K562 (cell line): ENCODE results near the gene PURA. TPM values are rescaled to one million over a fixed set of nuclear protein-coding genes. Genes with fewer than 3 reads are reported as not detected.

Experiments
- ATF7 ChIP-seq: fragments of 450-650 bp; IDR thresholded peaks from 2 replicates; pipeline ENCODE4 v1.7.1; 2014; ENCODE audit warnings: mild to moderate bottlenecking, moderate library complexity
- KDM4B ChIP-seq, 2 experiments: fragments of 450-650 bp in 1 of 2; sonication (generic) in 1 of 2; IDR thresholded peaks; 2 replicates each; pipeline ENCODE4 v1.6.1; 2016 to 2017; ENCODE audit warnings: borderline replicate concordance in 2 of 2, antibody characterized with exemption in 1 of 2, low read depth in 1 of 2, mild to moderate bottlenecking in 1 of 2
- PATZ1 ChIP-seq: fragments of 250-450 bp; sonication (Bioruptor Pico); IDR thresholded peaks from 2 replicates; pipeline ENCODE4 v1.5.0; 2020; ENCODE audit warnings: mild to moderate bottlenecking, borderline replicate concordance
- RCOR1 ChIP-seq, 2 experiments: IDR thresholded peaks; 2 replicates each; pipeline ENCODE4 v1.6.1; 2012; ENCODE audit warnings: low read depth in 2 of 2, low read length in 2 of 2, borderline replicate concordance in 1 of 2, improper control_type of control experiment in 1 of 2
- THRA ChIP-seq: fragments of 450-650 bp; IDR thresholded peaks from 2 replicates; pipeline ENCODE4 v1.6.1; 2017; ENCODE audit warnings: mild to moderate bottlenecking, moderate library complexity
- ZBTB5 ChIP-seq: fragments of 450-650 bp; IDR thresholded peaks from 2 replicates; pipeline ENCODE4 v1.6.1; 2017; ENCODE audit warnings: antibody characterized with exemption
- ZBTB7A ChIP-seq: IDR thresholded peaks from 2 replicates; pipeline ENCODE4 v1.6.1; 2011; ENCODE audit warnings: low read depth, mild to moderate bottlenecking, low read length, moderate library complexity, borderline replicate concordance; ENCODE audit not compliant: control insufficient read depth
- ZNF175 ChIP-seq: fragments of 200-800 bp; sonication (Bioruptor generic); IDR thresholded peaks from 2 replicates; pipeline ENCODE4 v1.6.1; 2016; ENCODE audit warnings: low read depth, mild to moderate bottlenecking, missing genetic modification characterization, missing compliant biosample characterization
- polyA plus RNA-seq, 8 experiments: library from polyadenylated mRNA; depleted of rRNA in 4 of 8; stranded (reverse) in 5 of 8; unstranded in 3 of 8; fragments of >200 nt; fragmentation: Nextera tagmentation in 2 of 8; fragmentation: Illumina TruSeq in 1 of 8; extraction: Ambion mirVana in 2 of 8; extraction: Trizol in 1 of 8; gene quantifications; 2 replicates each; pipeline versions ENCODE4 v1.2.1 to v1.2.3, GENCODE V29; 2011 to 2014; ENCODE audit warnings: inconsistent platforms in 1 of 8, missing spikeins in 1 of 8
- total RNA-seq, 7 experiments: library from RNA; depleted of rRNA in 6 of 7; stranded (reverse); fragments of >200 nt in 6 of 7; fragmentation: Illumina TruSeq in 2 of 7; extraction: Trizol in 2 of 7; gene quantifications; 2 replicates each; pipeline versions ENCODE4 v1.2.1 to v1.2.3, GENCODE V29; 2011 to 2021; ENCODE audit warnings: low replicate concordance in 1 of 7

The PURA gene
- total and polyA plus RNA-seq, 9 of the 15 experiments (the other 6 are each of a cell fraction or from before 2014, with no cell fraction given), result 3.2 to 11.1 (median 5.4) TPM

GRCh38 chr5:140153255-140153654, 39.3 kb downstream of the PURA start (continued):
- TF ChIP-seq PATZ1 (CRISPR knock-in tag), result no peak
- TF ChIP-seq ATF7, result peak; percentile 74
- no peak for TF ChIP-seq THRA
- no peak for TF ChIP-seq ZNF175 (CRISPR knock-in tag)
- no peak for TF ChIP-seq ZBTB5
- TF ChIP-seq RCOR1 (IDR thresholded peaks at IDR 0.05; ENCODE audit: borderline replicate concordance in 1 of 2, low read depth in 2 of 2, low read length in 2 of 2), result no peak
- no peak for TF ChIP-seq KDM4B (IDR thresholded peaks at IDR 0.05; ENCODE audit: borderline replicate concordance in 2 of 2, low read depth in 1 of 2)
- TF ChIP-seq ZBTB7A, result no peak
